Stomach (tissue), 9 donors: ENCODE measurements around the gene DNM3. TPM values are rescaled to one million over a fixed set of nuclear protein-coding genes. Genes with fewer than 3 reads are reported as not detected.

Source experiments
- DNase-seq, 2 donors: peaks; one replicate each; pipeline versions ENCODE4 v3.0.0 to v3.0.0-alpha.2; 2013 to 2019
- H3K27ac ChIP-seq, 5 donors: fragments of 200-600 bp in 4 of 5; sonication (generic) in 4 of 5; one replicate each; pipeline ENCODE4 v1.5.1; 2013 to 2019; ENCODE audit warnings: mild to moderate bottlenecking in 1 of 5, moderate library complexity in 1 of 5
- H3K27me3 ChIP-seq, 3 donors: fragments of 200-600 bp; sonication (generic); one replicate each; pipeline ENCODE4 v1.5.1; 2017 to 2019; ENCODE audit warnings: mixed run types in 1 of 3
- H3K36me3 ChIP-seq, 4 donors: fragments of 200-600 bp; sonication (generic); 1 replicate in 3 of 4; 2 replicates in 1 of 4; pipeline ENCODE4 v1.5.1; 2016 to 2019
- H3K4me1 ChIP-seq, 4 donors: fragments of 200-600 bp; sonication (generic); one replicate each; pipeline ENCODE4 v1.5.1; 2016 to 2019
- H3K4me3 ChIP-seq, 4 donors: fragments of 200-600 bp; sonication (generic) in 3 of 4; one replicate each; pipeline ENCODE4 v1.5.1; 2016 to 2019; ENCODE audit warnings: mild to moderate bottlenecking in 1 of 4
- H3K9me3 ChIP-seq, 4 donors: fragments of 200-600 bp; sonication (generic); one replicate each; pipeline ENCODE4 v1.5.1; 2016 to 2019
- EP300 ChIP-seq: sonication (generic); formaldehyde crosslinking; IDR thresholded peaks from one replicate; pipeline ENCODE4 v1.6.1; 2017; ENCODE audit warnings: antibody characterized with exemption
- POLR2A ChIP-seq, 4 donors: fragments of 450-650 bp; IDR thresholded peaks; one replicate each; pipeline ENCODE4 v1.6.1; 2016; ENCODE audit warnings: antibody characterized with exemption in 4 of 4, control low read depth in 2 of 4, mild to moderate bottlenecking in 1 of 4, moderate library complexity in 1 of 4
- POLR2AphosphoS5 ChIP-seq, 3 donors: sonication (generic); formaldehyde crosslinking; IDR thresholded peaks; one replicate each; pipeline ENCODE4 v1.6.1; 2016; ENCODE audit warnings: antibody characterized with exemption in 3 of 3
- WGBS, 5 donors: extraction: QIAGEN DNeasy Blood & Tissue Kit in 3 of 5; methylation state at CpG; one replicate each; pipeline versions ENCODE4 v1.1.5 to v1.1.7; 2013 to 2018; 5-methylcytosine and 5-hydroxymethylcytosine counted together
- intact Hi-C: fragments of 100-400 bp; cut with DNase I; formaldehyde crosslinking; loops from one replicate; pipeline ENCODE4 v1.15.1; 2023; ENCODE audit warnings: low total_unique reads
- polyA plus RNA-seq, 3 donors: library from polyadenylated mRNA; stranded (reverse); fragments of 200-250 nt; gene quantifications; one replicate each; pipeline ENCODE4 v1.2.3, GENCODE V29; 2013
- total RNA-seq, 5 donors: library from RNA; depleted of rRNA; stranded (reverse); fragments of >200 nt; gene quantifications; one replicate each; pipeline versions ENCODE4 v1.1.0 to v1.2.3, GENCODE V29; 2014 to 2016
- TF ChIP-seq, protein P1 (sequence below), 7 experiments: fragments of 450-650 bp in 4 of 7; fragments of 200-600 bp in 3 of 7; sonication (generic) in 3 of 7; IDR thresholded peaks; one replicate each; pipeline ENCODE4 v1.5.1; 2016 to 2019; ENCODE audit warnings: antibody characterized with exemption in 7 of 7, control low read depth in 2 of 7, mild to moderate bottlenecking in 1 of 7
- donor health status: healthy with polysubstance abuse.
- donor health status: Bipolar disorder and iron deficiency.
- donor health status: healthy.

DNM3 gene
- total and polyA plus RNA-seq, 8 donors, result 0.58 to 13.8 (median 2.2) TPM

DNA sequence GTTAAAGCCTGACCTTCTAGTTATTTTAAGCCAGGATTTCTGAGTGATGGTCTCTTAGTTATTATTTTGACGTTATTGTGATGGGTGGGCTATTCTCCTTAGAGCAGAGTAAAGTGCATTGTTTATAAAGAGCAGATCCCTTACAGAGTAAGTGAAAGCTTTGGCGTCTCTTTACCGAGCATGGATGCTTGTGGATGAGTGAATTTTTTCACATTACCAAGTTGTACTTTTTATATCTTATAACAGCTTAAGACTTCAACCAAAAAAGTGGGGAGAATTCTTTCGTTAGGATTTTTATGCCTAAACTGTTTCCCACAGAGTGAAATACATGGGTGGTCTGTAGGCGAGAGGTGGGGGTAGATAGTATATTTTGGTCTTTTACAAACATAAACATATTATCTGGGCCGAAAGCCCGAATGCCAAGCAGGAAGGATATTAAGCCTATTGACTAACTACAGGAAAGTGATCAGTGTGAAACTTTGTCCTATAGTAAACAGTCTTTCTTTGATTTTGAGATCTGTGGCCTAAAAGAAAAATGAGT is 300.1 kb downstream of the DNM3 start:
- H3K36me3 ChIP-seq, result no peaks in the 10 kb centered on the region
- peak overlapping the region in 4 of 5 donors; percentile 73 to 87 (median 86) for H3K27ac ChIP-seq
- peaks cover 0 to 53% (median 19%) of the 10 kb centered on the region in 4 donors for H3K4me1 ChIP-seq
- H3K9me3 ChIP-seq, result no peaks in the 10 kb centered on the region
- DNase-seq, result peak in 1 of 2 donors; percentile 42
- WGBS, 5 donors, result 14 to 46% (median 21%) methylated on average over 7 of the region's 7 CpGs
- intact Hi-C loops, result no loop called here
- no peaks in the 10 kb centered on the region for H3K27me3 ChIP-seq
- TF ChIP-seq POLR2AphosphoS5 (IDR thresholded peaks at IDR 0.05) (no peak), EP300 (no peak), POLR2A (IDR thresholded peaks at IDR 0.05) (no peak)
- TF ChIP-seq, protein P1, sequence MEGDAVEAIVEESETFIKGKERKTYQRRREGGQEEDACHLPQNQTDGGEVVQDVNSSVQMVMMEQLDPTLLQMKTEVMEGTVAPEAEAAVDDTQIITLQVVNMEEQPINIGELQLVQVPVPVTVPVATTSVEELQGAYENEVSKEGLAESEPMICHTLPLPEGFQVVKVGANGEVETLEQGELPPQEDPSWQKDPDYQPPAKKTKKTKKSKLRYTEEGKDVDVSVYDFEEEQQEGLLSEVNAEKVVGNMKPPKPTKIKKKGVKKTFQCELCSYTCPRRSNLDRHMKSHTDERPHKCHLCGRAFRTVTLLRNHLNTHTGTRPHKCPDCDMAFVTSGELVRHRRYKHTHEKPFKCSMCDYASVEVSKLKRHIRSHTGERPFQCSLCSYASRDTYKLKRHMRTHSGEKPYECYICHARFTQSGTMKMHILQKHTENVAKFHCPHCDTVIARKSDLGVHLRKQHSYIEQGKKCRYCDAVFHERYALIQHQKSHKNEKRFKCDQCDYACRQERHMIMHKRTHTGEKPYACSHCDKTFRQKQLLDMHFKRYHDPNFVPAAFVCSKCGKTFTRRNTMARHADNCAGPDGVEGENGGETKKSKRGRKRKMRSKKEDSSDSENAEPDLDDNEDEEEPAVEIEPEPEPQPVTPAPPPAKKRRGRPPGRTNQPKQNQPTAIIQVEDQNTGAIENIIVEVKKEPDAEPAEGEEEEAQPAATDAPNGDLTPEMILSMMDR (IDR thresholded peaks at IDR 0.05), result no peak
- peak overlapping the region; percentile 29 to 52 (median 39) for H3K4me3 ChIP-seq

DNA sequence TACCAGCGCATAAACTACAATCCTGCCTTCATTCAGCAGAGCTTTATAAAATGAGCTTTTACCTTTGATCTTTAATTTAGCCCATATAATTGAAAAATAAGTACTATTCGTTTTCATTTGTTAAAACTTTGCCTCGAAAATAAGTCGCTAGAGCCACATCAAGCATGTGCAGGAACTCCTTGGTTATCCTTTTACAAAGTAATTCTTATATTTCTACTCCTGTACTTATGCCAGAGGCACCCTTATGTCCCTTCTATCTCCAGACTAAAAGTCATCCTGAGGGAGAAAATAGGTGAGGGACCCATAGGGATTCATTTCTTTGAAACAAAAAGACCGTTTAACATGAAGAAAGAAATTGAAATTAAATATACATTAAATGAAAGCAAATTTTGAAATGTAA is 301.0 kb downstream of the DNM3 start:
- no peaks in the 10 kb centered on the region for H3K9me3 ChIP-seq
- no peaks in the 10 kb centered on the region for H3K27me3 ChIP-seq
- H3K36me3 ChIP-seq, result no peaks in the 10 kb centered on the region
- peak overlapping the region in 4 of 5 donors; percentile 73 to 87 (median 86) for H3K27ac ChIP-seq
- 59 to 66% (median 63%) methylated on average over 5 of the region's 5 CpGs for WGBS, 5 donors
- H3K4me3 ChIP-seq, result peak overlapping the region; percentile 29 to 52 (median 39)
- TF ChIP-seq POLR2AphosphoS5 (IDR thresholded peaks at IDR 0.05) (no peak), POLR2A (IDR thresholded peaks at IDR 0.05) (no peak), EP300 (no peak)
- TF ChIP-seq, protein P1 (IDR thresholded peaks at IDR 0.05), result no peak
- no peak for DNase-seq
- H3K4me1 ChIP-seq, result peaks cover 0 to 55% (median 19%) of the 10 kb centered on the region in 4 donors
- intact Hi-C loops, result no loop called here

DNA sequence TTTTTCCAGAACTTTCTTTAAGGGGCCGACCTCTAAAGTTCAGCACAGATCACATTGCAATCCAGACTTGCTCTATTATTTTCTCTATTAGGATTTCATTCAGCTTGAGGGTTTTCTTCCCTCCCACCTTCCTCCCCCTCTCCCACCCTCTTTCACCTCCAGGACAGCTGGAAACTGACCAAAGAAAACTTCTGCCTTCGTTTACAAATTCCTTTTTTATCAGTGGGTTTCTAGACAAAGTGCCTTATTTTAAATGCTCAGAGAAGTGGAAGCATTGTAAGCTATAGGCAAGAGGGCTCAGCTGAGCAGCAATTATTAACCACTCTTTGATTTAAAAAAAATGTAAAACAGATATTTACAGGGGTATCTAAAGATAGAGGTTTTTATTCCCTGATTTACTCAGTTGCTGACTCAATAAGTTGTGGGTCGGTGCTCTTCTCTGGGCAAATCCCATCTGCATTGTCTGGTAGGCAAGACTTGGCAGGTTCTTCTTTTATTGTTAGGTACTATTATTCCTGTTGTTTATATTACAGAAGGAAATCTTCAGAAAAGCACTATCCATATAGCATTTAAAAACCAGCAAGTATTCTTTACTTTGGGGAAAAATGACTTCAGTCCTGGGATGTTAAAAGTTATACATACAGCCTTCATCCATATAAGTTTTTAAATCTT is 302.2 kb downstream of the DNM3 start:
- WGBS, 5 donors, result 10 to 27% (median 16%) methylated on average over 3 of the region's 3 CpGs
- TF ChIP-seq, protein P1 (IDR thresholded peaks at IDR 0.05), result no peak
- TF ChIP-seq EP300 (no peak), POLR2AphosphoS5 (IDR thresholded peaks at IDR 0.05) (no peak), POLR2A (IDR thresholded peaks at IDR 0.05) (no peak)
- intact Hi-C loops, result no loop called here
- peak overlapping the region; percentile 38 to 52 (median 47) for H3K4me3 ChIP-seq
- H3K4me1 ChIP-seq, result peaks cover 0 to 53% (median 19%) of the 10 kb centered on the region in 4 donors
- H3K27ac ChIP-seq, result peak overlapping the region in 4 of 5 donors; percentile 73 to 87 (median 86)
- H3K27me3 ChIP-seq, result no peaks in the 10 kb centered on the region
- H3K36me3 ChIP-seq, result no peaks in the 10 kb centered on the region
- no peaks in the 10 kb centered on the region for H3K9me3 ChIP-seq
- DNase-seq, result peak in 1 of 2 donors; percentile 67

DNA sequence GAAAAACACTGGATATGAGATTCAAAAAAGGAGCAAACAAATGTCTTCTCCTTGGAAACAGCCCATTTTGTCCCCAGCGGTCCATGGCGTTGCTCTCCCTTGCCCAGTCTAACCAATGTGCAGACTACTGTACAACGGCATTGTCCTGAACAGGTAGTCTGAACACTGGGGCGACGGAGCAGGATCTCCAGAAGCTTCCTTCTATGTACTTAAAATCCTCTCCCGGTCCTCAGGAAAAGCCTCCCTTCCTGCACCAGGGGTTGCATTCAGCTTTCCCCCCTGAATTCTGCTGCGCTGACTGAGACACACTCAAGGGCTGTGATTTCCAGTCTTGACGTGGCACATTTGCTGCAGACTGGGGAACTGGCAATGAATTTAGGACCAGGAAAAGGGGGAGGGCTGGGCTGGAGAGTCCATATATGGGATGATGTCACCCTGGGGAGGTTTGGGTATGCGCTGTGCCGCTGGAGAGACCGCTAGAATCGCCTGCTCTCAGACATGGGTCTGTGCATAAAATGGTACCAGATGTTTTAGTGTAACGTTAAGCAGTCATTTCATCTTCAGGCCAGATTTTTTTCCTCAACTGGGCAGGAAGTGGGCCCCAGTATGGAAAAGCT is 303.3 kb downstream of the DNM3 start:
- WGBS, 5 donors, result 57 to 78% (median 67%) methylated on average over 13 of the region's 13 CpGs
- H3K36me3 ChIP-seq, result no peaks in the 10 kb centered on the region
- peak; percentile 39 to 95 for DNase-seq
- peak overlapping the region; percentile 38 to 52 (median 47) for H3K4me3 ChIP-seq
- H3K4me1 ChIP-seq, result peaks cover 0 to 43% (median 17%) of the 10 kb centered on the region in 4 donors
- H3K9me3 ChIP-seq, result no peaks in the 10 kb centered on the region
- peak overlapping the region; percentile 66 to 87 (median 85) for H3K27ac ChIP-seq
- intact Hi-C loops, result no loop called here
- no peaks in the 10 kb centered on the region for H3K27me3 ChIP-seq
- TF ChIP-seq POLR2AphosphoS5 (IDR thresholded peaks at IDR 0.05) (peak; percentile 78 to 89 (median 86)), EP300 (no peak), POLR2A (IDR thresholded peaks at IDR 0.05) (peak in 1 of 4 donors; percentile 14)
- TF ChIP-seq, protein P1 (IDR thresholded peaks at IDR 0.05), result no peak
